ENCODE measurements around the gene BOC.

The BOC gene

GRCh38 chr3:113173102-113173501 lies 38.3 kb upstream of the BOC start:
- no peaks in the 10 kb centered on the region for H3K27me3 ChIP-seq (replicated peaks; ENCODE audit: control insufficient read depth, insufficient read depth, low read length)
- DNase-seq (ENCODE audit: extremely low read depth, insufficient read length), result no peak
- no peak overlapping the region for H3K4me3 ChIP-seq (replicated peaks; ENCODE audit: low read depth, low read length)
- no peaks in the 10 kb centered on the region for H3K36me3 ChIP-seq (ENCODE audit: control insufficient read depth, insufficient read depth, low read length)
- TF ChIP-seq CTCF (IDR thresholded peaks at IDR 0.05; ENCODE audit: insufficient read depth, low read length, poor library complexity, severe bottlenecking), result no peak

- DNase-seq (ENCODE audit: extremely low read depth, insufficient read length), result no peak
- H3K4me3 ChIP-seq (replicated peaks; ENCODE audit: low read depth, low read length), result no peak overlapping the region
- no peak for TF ChIP-seq CTCF (IDR thresholded peaks at IDR 0.05; ENCODE audit: insufficient read depth, low read length, poor library complexity, severe bottlenecking)
- no peaks in the 10 kb centered on the region for H3K36me3 ChIP-seq (ENCODE audit: control insufficient read depth, insufficient read depth, low read length)
- no peaks in the 10 kb centered on the region for H3K27me3 ChIP-seq (replicated peaks; ENCODE audit: control insufficient read depth, insufficient read depth, low read length)
These were observed 37.1 kb upstream of the BOC start for GRCh38 chr3:113174304-113174703.

- Histone ChIP-seq H3K36me3 (ENCODE audit: control insufficient read depth, insufficient read depth, low read length) (no peaks in the 10 kb centered on the region), H3K4me3 (replicated peaks; ENCODE audit: low read depth, low read length) (no peak overlapping the region), H3K27me3 (replicated peaks; ENCODE audit: control insufficient read depth, insufficient read depth, low read length) (no peaks in the 10 kb centered on the region)
- no peak for DNase-seq (ENCODE audit: extremely low read depth, insufficient read length)
- TF ChIP-seq CTCF (IDR thresholded peaks at IDR 0.05; ENCODE audit: insufficient read depth, low read length, poor library complexity, severe bottlenecking), result no peak
These were observed 36.4 kb upstream of the BOC start for GRCh38 chr3:113174801-113175485.

- TF ChIP-seq CTCF (IDR thresholded peaks at IDR 0.05; ENCODE audit: insufficient read depth, low read length, poor library complexity, severe bottlenecking), result no peak
- DNase-seq (ENCODE audit: extremely low read depth, insufficient read length), result no peak
- Histone ChIP-seq H3K27me3 (replicated peaks; ENCODE audit: control insufficient read depth, insufficient read depth, low read length) (no peaks in the 10 kb centered on the region), H3K36me3 (ENCODE audit: control insufficient read depth, insufficient read depth, low read length) (no peaks in the 10 kb centered on the region), H3K4me3 (replicated peaks; ENCODE audit: low read depth, low read length) (no peak overlapping the region)
These were observed 33.8 kb upstream of the BOC start for GRCh38 chr3:113177526-113177925.

- Histone ChIP-seq H3K4me3 (replicated peaks; ENCODE audit: low read depth, low read length) (no peak overlapping the region), H3K36me3 (ENCODE audit: control insufficient read depth, insufficient read depth, low read length) (no peaks in the 10 kb centered on the region), H3K27me3 (replicated peaks; ENCODE audit: control insufficient read depth, insufficient read depth, low read length) (no peaks in the 10 kb centered on the region)
- TF ChIP-seq CTCF (IDR thresholded peaks at IDR 0.05; ENCODE audit: insufficient read depth, low read length, poor library complexity, severe bottlenecking), result no peak
- DNase-seq (ENCODE audit: extremely low read depth, insufficient read length), result no peak
These were observed 32.0 kb upstream of the BOC start for GRCh38 chr3:113179235-113179824.

Measured in GM06990 (cell line).